Nephron (organoid): ENCODE results near the gene CHSY1.
A peak's percentile ranks its signal among the peaks of the same experiment; 100 is the strongest.

ENCODE experiments used
- H3K27ac Mint-ChIP-seq, 3 experiments: 2 replicates each; pipeline ENCODE4 v1.8.0; 2020; ENCODE audit warnings: mixed read lengths in 3 of 3, mild to moderate bottlenecking in 2 of 3, moderate library complexity in 1 of 3
- H3K27me3 Mint-ChIP-seq: 2 replicates; pipeline ENCODE4 v1.8.0; 2021; ENCODE audit warnings: low read depth, mild to moderate bottlenecking, moderate library complexity, mixed read lengths
- H3K36me3 Mint-ChIP-seq: 2 replicates; pipeline ENCODE4 v1.8.0; 2020; ENCODE audit warnings: low read depth, mixed read lengths
- H3K4me1 Mint-ChIP-seq: 2 replicates; pipeline ENCODE4 v1.8.0; 2020; ENCODE audit warnings: mixed read lengths
- H3K4me3 Mint-ChIP-seq, 3 experiments: 2 replicates each; pipeline ENCODE4 v1.8.0; 2020; ENCODE audit warnings: mild to moderate bottlenecking in 3 of 3, mixed read lengths in 3 of 3, moderate library complexity in 2 of 3
- H3K9me3 Mint-ChIP-seq: 2 replicates; pipeline ENCODE4 v1.8.0; 2020; ENCODE audit warnings: mixed read lengths
- TF ChIP-seq, protein P1 (sequence below), 3 experiments: fragments of 200-600 bp; sonication (generic); IDR thresholded peaks; one replicate each; pipeline ENCODE4 v1.5.0; 2021; ENCODE audit warnings: antibody characterized with exemption in 3 of 3; ENCODE audit not compliant: unreplicated experiment in 3 of 3

The CHSY1 gene

DNA sequence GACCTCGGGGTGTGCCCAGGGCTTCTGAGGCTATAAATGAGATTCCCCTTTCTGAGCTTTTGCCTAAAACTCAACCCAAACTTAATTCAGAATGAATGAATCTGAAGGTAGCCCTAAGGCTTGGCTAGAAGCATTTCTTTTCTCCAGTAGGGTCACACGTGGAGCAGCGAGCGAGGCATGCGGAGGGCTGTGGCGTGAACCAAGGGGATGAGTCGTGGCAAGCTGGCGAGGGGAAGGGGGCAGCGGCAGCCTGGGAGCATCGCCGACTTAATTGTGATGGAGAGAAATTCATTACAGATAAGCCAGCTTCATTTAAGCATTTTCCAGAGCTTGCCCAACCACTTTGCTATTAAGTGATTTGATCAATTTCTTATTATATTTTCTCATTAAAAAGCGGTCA lies 79.9 kb downstream of the CHSY1 start:
- Mint-ChIP-seq H3K27ac (peak overlapping the region in 1 of 3 experiments; percentile 80), H3K4me1 (peaks cover 51% of the 10 kb centered on the region)
- TF ChIP-seq, protein P1, sequence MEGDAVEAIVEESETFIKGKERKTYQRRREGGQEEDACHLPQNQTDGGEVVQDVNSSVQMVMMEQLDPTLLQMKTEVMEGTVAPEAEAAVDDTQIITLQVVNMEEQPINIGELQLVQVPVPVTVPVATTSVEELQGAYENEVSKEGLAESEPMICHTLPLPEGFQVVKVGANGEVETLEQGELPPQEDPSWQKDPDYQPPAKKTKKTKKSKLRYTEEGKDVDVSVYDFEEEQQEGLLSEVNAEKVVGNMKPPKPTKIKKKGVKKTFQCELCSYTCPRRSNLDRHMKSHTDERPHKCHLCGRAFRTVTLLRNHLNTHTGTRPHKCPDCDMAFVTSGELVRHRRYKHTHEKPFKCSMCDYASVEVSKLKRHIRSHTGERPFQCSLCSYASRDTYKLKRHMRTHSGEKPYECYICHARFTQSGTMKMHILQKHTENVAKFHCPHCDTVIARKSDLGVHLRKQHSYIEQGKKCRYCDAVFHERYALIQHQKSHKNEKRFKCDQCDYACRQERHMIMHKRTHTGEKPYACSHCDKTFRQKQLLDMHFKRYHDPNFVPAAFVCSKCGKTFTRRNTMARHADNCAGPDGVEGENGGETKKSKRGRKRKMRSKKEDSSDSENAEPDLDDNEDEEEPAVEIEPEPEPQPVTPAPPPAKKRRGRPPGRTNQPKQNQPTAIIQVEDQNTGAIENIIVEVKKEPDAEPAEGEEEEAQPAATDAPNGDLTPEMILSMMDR (IDR thresholded peaks at IDR 0.05; ENCODE audit: unreplicated experiment in 3 of 3): no peak

GRCh38 chr15:101170568-101171350 lies 81.1 kb downstream of the CHSY1 start:
- Mint-ChIP-seq H3K4me3 (no peak overlapping the region), H3K27me3 (peaks cover 8% of the 10 kb centered on the region), H3K9me3 (peaks cover 14% of the 10 kb centered on the region), H3K27ac (peak overlapping the region in 2 of 3 experiments; percentile 39 to 65), H3K36me3 (peaks cover 46% of the 10 kb centered on the region), H3K4me1 (peaks cover 51% of the 10 kb centered on the region)
- TF ChIP-seq, protein P1 (IDR thresholded peaks at IDR 0.05; ENCODE audit: unreplicated experiment in 3 of 3): no peak

More for the DNA sequence above, 79.9 kb downstream of the CHSY1 start:
- H3K9me3 Mint-ChIP-seq: peaks cover 4% of the 10 kb centered on the region
- H3K36me3 Mint-ChIP-seq: peaks cover 48% of the 10 kb centered on the region
- H3K27me3 Mint-ChIP-seq: peaks cover 8% of the 10 kb centered on the region
- H3K4me3 Mint-ChIP-seq: no peak overlapping the region

DNA sequence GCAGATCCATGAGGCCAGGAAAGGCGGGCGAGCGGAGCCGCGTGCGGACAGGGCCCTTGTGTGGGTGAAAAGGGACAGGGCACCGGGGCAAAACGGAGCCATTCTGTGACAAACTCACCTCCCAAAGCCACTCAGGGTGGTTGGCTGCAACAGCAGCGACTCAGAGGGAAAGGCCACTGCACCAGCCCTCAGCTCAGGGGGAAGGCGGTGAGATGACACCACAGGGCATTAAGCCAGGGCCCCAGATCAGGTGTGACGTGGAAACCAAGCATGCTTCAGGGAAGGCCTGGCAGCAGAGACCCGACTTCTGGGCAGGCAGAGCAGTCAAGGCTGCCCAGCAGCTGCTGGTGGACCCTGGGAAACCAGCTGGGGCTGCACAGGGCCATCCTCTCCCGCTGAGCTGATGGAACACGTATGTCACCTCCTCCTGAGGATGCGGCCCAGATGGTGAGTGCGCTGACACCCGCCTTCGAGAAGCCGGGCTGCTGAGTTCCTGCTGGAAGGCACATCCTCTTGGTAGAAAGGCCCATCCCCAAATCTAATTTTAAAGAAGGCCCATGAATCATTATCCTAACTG lies 82.3 kb downstream of the CHSY1 start:
- TF ChIP-seq, protein P1 (IDR thresholded peaks at IDR 0.05; ENCODE audit: unreplicated experiment in 3 of 3): no peak
- Mint-ChIP-seq H3K4me1 (peaks cover 42% of the 10 kb centered on the region), H3K9me3 (peaks cover 21% of the 10 kb centered on the region), H3K4me3 (no peak overlapping the region), H3K27ac (peak overlapping the region in 1 of 3 experiments; percentile 39), H3K36me3 (peaks cover 34% of the 10 kb centered on the region), H3K27me3 (peaks cover 8% of the 10 kb centered on the region)

GRCh38 chr15:101168898-101169494 lies 82.9 kb downstream of the CHSY1 start:
- Mint-ChIP-seq H3K27ac (peak overlapping the region in 1 of 3 experiments; percentile 35), H3K4me1 (peaks cover 42% of the 10 kb centered on the region), H3K9me3 (peaks cover 27% of the 10 kb centered on the region), H3K27me3 (peaks cover 8% of the 10 kb centered on the region), H3K4me3 (no peak overlapping the region), H3K36me3 (peaks cover 33% of the 10 kb centered on the region)
- TF ChIP-seq, protein P1 (IDR thresholded peaks at IDR 0.05; ENCODE audit: unreplicated experiment in 3 of 3): no peak

DNA sequence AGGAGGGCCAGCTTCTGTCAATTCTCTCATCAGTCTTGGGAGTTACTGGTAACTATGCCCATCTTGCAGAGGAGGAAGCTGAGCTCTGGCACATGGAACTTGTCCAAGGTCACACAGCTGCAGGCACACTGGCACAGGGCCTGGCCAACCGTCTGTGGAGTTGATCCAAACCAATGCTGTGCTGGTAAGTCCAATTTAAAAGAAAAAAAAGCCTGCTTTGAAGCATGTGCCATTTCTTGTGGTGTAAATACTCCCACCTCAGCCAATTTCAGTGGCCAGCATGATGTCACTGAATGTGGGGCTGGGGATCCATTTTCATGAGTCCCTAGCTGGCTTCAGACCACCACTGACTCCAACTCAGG lies 83.4 kb downstream of the CHSY1 start:
- Mint-ChIP-seq H3K4me3 (no peak overlapping the region), H3K36me3 (peaks cover 30% of the 10 kb centered on the region), H3K27ac (peak overlapping the region in 1 of 3 experiments; percentile 52), H3K4me1 (peaks cover 42% of the 10 kb centered on the region), H3K9me3 (peaks cover 31% of the 10 kb centered on the region), H3K27me3 (peaks cover 8% of the 10 kb centered on the region)
- TF ChIP-seq, protein P1 (IDR thresholded peaks at IDR 0.05; ENCODE audit: unreplicated experiment in 3 of 3): no peak
